Dermis microvascular lymphatic vessel endothelial cell (primary cell): ENCODE measurements around the gene ATP1B1. TPM values are rescaled to one million over a fixed set of nuclear protein-coding genes. Genes with fewer than 3 reads are reported as not detected.
A peak's percentile ranks its signal among the peaks of the same experiment; 100 is the strongest.
"Not testable (repeated sequence)": the region's sequence is repeated elsewhere in the genome, so short reads cannot be mapped to it uniquely, and the experiment has no call there.

ENCODE experiments used
- DNase-seq, 2 donors: peaks; one replicate each; pipeline versions ENCODE4 v3.0.0 to v3.0.0-alpha.2; 2010; ENCODE audit warnings: low read depth in 2 of 2
- total RNA-seq: library from RNA; depleted of rRNA; stranded (reverse); fragments of >200 nt; gene quantifications from 2 replicates; pipeline ENCODE4 v1.2.1, GENCODE V29; 2014

The ATP1B1 gene
- total RNA-seq, 1 donor from 2014 or later: 7.7 TPM

DNA sequence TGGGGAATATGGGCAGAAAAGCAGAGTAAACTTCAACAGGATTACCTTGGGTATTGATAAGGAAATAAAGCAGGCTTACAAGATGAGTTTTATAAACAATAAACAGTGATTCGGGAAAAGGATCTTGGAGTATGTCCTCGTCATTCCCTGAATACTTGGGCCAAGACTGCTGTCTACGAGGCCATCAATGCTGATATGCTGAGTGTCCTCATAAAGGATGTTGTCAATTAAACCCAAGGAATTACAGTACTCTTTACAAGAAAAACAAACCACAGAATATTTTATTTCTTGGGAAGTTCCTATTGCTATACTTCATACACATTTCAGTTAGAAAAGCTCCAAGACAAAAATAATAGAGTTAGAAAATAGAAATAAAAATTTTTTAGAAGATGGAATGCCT is 34.9 kb downstream of the ATP1B1 start:
- no peak for DNase-seq

DNA sequence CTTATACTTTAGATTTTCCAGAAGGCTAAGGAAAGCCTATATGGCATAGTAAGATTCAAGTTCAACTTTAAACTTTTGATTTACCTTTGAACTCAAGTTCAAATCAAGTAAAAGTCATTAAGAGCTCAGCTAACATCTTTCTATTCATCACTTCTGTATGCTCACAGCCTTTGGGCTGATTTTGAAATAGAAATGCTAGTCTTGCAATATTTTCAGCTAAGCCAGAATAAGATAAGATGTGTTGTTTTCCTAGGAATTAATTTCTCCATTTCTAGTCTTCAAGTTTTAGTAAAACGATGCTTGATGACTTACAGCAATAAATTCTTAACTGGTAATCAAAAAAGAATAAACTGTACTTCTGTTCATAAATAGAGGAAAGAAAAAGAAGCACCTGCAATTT is 35.6 kb downstream of the ATP1B1 start:
- no peak for DNase-seq

GRCh38 chr1:169143346-169143745 is 36.9 kb downstream of the ATP1B1 start:
- DNase-seq: no peak

- DNase-seq: no peak
Observed at GRCh38 chr1:169143984-169144383, 37.5 kb downstream of the ATP1B1 start.

- no peak for DNase-seq
Observed at GRCh38 chr1:169144941-169145626, 38.6 kb downstream of the ATP1B1 start.

DNA sequence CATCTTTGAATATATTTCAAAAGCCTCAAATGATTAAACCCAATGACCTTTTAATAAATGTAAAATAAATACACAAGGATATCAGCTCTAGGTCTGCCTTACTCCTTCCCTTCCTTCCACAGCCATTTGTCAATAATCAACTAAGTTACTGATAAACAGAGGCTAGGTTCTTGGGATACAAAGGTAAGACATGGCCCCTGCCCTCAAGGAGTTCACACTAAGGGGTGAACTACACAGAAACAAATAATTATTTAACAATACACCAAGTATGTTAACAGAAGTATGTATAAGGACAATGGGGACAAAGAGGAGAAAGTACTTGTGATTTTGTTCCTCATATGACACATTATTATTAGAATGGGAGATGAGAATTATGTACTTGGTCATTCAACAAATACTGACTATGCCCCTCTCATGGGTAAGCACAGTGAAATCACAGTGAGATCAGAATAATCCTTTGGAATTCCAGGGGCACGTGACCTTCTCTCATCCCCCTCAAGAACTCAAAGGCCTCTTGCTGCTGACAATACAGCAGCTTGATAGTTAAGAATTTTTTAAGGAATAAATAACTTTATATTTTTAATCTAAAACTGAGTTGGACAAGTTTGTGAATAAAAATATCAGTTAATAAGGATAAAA is 40.2 kb downstream of the ATP1B1 start:
- DNase-seq: no peak

- no peak for DNase-seq
Observed at GRCh38 chr1:169148472-169149252, 42.2 kb downstream of the ATP1B1 start.

- no peak for DNase-seq
Observed at GRCh38 chr1:169149555-169150286, 43.2 kb downstream of the ATP1B1 start.

DNA sequence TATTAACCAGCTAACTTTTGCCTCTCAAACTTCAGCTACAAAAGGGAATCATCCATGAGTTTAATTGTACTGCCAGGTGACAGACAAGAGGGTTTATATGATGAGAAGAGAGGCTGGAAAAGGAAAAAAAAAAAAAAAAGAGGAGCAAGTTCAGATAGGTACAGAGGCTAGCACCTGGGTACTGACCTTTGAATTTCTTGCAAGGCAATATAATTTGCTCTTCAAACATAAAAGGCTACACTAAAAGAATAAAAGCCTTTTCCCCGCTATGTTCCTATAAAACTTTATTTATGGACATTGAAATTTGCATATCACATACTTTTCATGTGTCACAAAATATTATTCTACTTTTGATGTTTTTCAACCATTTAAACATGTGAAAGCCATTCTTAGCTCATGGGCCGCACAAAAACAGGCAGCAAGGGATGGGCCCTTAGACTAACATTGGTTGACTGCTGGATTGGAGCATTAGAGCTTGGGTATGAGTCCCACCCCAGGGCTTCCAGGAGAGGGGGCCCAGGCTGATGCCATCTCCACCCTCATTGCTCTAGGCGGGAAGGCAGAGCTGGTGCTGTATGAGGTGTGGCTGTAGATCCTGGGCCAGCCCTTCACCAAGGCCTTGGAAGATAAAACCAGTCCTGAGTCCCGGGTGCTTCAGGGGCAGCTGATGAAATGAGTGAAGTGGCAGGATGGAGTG is 44.3 kb downstream of the ATP1B1 start:
- no peak for DNase-seq

GRCh38 chr1:169151338-169151837 is 44.9 kb downstream of the ATP1B1 start:
- no peak for DNase-seq

GRCh38 chr1:169155675-169156074 is 49.2 kb downstream of the ATP1B1 start:
- no peak for DNase-seq

- no peak for DNase-seq
Observed at GRCh38 chr1:169156580-169156979, 50.1 kb downstream of the ATP1B1 start.

DNA sequence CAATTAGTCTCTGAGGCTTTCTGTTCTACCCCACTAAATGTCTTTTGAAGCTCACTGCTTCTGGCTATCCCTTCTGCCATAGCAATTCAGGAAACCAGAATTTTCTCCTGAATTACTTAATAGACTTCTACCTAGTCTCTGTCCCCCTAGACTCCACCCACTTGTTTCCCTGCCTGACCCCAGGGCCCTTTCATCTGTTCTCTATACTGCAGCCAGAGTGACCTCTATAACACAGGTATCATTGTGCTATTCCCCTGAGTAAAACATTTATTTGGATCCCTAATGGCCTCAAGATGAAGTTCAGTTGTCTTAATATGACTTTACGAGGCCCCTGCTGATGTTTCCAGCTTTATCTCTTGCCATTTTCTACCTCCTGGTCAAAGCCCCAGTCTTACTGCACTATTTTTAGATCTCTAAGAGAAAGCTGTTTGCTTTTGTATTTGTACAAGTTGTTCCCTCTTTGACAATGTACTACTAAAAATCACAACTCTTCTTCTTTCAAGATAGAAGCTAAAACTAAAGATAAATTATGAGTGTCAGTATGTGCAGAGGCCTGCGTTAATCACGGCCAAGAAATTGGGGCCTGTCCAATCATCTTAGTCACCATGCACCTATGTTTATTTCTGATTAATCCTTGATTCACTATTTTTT is 54.5 kb downstream of the ATP1B1 start:
- no peak for DNase-seq

DNA sequence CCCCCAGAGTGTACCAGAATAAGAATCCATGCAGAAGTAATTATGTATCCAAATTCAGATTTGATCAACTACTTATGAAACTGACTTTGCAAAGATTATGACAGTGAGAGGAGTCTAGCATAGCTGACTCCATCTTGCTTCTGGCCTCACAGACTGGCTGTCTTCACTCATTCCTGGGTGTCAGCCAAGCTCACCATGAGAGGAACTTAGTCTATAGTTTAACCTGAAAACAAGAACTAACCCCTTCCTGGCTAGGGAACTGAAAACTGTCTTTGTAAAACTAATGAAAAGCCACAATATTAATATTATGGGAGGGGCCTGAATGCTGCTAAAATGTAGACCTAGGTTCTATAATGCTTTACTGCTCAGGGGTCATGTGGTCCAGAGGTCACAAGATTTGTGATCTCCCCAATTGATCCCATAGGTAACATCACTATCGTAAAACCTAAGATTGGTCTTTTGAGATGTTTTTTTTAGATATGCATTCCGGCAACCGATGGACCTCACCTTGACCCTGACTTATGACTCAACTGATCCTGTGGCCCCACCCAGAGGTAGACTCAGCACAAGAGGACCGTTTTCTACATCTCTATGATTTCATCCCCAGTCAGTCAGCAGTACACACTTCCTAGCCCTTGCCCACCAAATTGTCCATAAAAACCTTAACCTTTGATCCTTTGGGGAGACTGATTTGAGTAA is 55.2 kb downstream of the ATP1B1 start:
- no peak for DNase-seq

DNA sequence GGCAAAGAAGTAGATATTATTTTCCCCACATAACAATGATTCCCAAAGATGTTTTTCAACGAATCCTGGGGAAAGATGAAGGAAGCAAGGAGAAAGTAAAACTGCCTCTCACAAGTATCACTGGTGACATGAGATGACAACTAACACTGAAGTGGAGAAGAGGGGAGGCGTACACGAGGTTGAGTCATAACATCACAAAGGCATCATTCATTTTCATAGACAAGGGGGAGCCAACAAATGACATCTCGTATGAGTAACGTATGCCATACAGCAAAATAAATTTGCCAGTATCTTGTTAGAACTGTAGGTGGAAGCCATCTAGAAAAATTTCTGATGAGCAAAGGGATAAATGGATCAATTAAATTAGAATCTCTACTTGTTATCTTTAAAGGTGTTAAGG is 56.6 kb downstream of the ATP1B1 start:
- DNase-seq: peak in 1 of 2 donors; percentile 32

GRCh38 chr1:169175461-169175860 is 69.0 kb downstream of the ATP1B1 start:
- DNase-seq: no peak

DNA sequence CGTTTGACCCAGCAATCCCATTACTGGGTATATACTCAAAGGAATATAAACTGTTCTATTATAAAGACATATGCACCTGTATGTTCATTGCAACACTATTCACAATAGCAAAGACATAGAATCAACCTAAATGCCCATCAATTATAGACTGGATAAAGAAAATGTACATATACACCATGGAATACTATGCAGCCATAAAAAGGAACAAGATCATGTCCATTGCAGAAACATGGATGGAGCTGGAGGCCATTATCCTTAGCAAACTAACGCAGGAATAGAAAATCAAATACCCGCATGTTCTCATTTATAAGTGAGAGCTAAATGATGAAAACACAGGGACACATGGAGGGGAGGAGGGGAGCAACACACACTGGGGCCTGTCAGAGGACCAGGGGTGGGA is 72.9 kb downstream of the ATP1B1 start:
- DNase-seq: not testable (repeated sequence)

GRCh38 chr1:169180174-169180573 is 73.7 kb downstream of the ATP1B1 start:
- DNase-seq: no peak
